Uterus (tissue), 4 donors: ENCODE measurements around the gene RANBP10. TPM values are rescaled to one million over a fixed set of nuclear protein-coding genes. Genes with fewer than 3 reads are reported as not detected.

Experiments used
- DNase-seq, 2 donors: peaks; one replicate each; pipeline ENCODE4 v3.0.0-alpha.2; 2019 to 2020
- H3K27ac ChIP-seq, 2 donors: fragments of 200-600 bp; sonication (generic); 1 replicate in 1 of 2; 2 replicates in 1 of 2; pipeline ENCODE4 v1.5.1; 2016 to 2018
- H3K27me3 ChIP-seq, 2 donors: fragments of 200-600 bp; sonication (generic); one replicate each; pipeline ENCODE4 v1.5.1; 2018 to 2019; ENCODE audit warnings: control low read depth in 1 of 2
- H3K36me3 ChIP-seq, 2 donors: fragments of 200-600 bp; sonication (generic); one replicate each; pipeline ENCODE4 v1.5.1; 2019; ENCODE audit warnings: control low read depth in 1 of 2
- H3K4me1 ChIP-seq, 2 donors: fragments of 200-600 bp; sonication (generic); one replicate each; pipeline ENCODE4 v1.5.1; 2018 to 2019; ENCODE audit warnings: control low read depth in 1 of 2
- H3K4me3 ChIP-seq, 2 donors: fragments of 200-600 bp; sonication (generic); 1 replicate in 1 of 2; 2 replicates in 1 of 2; pipeline ENCODE4 v1.5.1; 2018 to 2019; ENCODE audit warnings: mild to moderate bottlenecking in 1 of 2
- H3K9me3 ChIP-seq, 2 donors: fragments of 200-600 bp; sonication (generic); one replicate each; pipeline ENCODE4 v1.5.1; 2019; ENCODE audit warnings: control low read depth in 1 of 2
- POLR2A ChIP-seq, 2 donors: fragments of 450-650 bp; IDR thresholded peaks; one replicate each; pipeline ENCODE4 v1.6.1; 2016; ENCODE audit warnings: antibody characterized with exemption in 2 of 2, mild to moderate bottlenecking in 1 of 2, moderate library complexity in 1 of 2
- intact Hi-C: fragments of 100-400 bp; cut with DNase I; formaldehyde crosslinking; loops from one replicate; pipeline ENCODE4 v1.15.1; 2023; ENCODE audit warnings: low total_unique reads
- total RNA-seq, 4 donors: library from RNA; depleted of rRNA in 3 of 4; stranded (reverse); fragments of >200 nt in 3 of 4; gene quantifications; one replicate each; pipeline versions ENCODE4 v1.1.0 to v1.2.4, GENCODE V29; 2014 to 2023
- TF ChIP-seq, protein P1 (sequence below), 4 experiments: fragments of 200-600 bp in 2 of 4; fragments of 450-650 bp in 2 of 4; sonication (generic) in 2 of 4; IDR thresholded peaks; one replicate each; pipeline ENCODE4 v1.5.1; 2016 to 2019; ENCODE audit warnings: antibody characterized with exemption in 4 of 4, mild to moderate bottlenecking in 2 of 4, moderate library complexity in 1 of 4
- donor health status: DM: yes; HTN: yes; CAD: no.

The RANBP10 gene
- total RNA-seq, 4 donors from 2014 or later, result 4.9 to 22.7 (median 8.5) TPM

DNA sequence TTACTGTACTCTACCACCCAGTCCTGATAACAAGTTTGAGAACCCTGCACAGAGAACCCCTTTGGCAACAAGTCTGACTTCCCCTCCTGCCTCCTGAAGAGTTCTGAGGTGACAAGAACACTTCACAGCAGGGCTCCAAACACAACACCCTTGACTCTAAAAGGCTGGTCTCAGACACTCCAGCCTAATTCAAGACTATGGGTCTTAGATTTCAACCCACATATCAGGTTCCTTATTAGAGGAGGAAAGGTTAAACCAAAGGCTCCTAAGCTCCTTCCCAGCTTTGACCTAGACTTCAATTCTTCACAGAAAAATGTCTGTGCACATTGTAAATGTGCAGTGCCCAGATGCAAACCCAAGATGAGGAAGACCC is 23.0 kb downstream of the RANBP10 start:
- H3K36me3 ChIP-seq, result no peaks in the 10 kb centered on the region
- H3K9me3 ChIP-seq, result no peaks in the 10 kb centered on the region
- H3K4me1 ChIP-seq, result no peaks in the 10 kb centered on the region
- DNase-seq, result no peak
- intact Hi-C loops, result no loop called here
- TF ChIP-seq POLR2A (IDR thresholded peaks at IDR 0.05), result no peak
- TF ChIP-seq, protein P1, sequence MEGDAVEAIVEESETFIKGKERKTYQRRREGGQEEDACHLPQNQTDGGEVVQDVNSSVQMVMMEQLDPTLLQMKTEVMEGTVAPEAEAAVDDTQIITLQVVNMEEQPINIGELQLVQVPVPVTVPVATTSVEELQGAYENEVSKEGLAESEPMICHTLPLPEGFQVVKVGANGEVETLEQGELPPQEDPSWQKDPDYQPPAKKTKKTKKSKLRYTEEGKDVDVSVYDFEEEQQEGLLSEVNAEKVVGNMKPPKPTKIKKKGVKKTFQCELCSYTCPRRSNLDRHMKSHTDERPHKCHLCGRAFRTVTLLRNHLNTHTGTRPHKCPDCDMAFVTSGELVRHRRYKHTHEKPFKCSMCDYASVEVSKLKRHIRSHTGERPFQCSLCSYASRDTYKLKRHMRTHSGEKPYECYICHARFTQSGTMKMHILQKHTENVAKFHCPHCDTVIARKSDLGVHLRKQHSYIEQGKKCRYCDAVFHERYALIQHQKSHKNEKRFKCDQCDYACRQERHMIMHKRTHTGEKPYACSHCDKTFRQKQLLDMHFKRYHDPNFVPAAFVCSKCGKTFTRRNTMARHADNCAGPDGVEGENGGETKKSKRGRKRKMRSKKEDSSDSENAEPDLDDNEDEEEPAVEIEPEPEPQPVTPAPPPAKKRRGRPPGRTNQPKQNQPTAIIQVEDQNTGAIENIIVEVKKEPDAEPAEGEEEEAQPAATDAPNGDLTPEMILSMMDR (IDR thresholded peaks at IDR 0.05), result no peak
- H3K27me3 ChIP-seq, result no peaks in the 10 kb centered on the region
- H3K27ac ChIP-seq, result no peak overlapping the region
- H3K4me3 ChIP-seq, result no peak overlapping the region

DNA sequence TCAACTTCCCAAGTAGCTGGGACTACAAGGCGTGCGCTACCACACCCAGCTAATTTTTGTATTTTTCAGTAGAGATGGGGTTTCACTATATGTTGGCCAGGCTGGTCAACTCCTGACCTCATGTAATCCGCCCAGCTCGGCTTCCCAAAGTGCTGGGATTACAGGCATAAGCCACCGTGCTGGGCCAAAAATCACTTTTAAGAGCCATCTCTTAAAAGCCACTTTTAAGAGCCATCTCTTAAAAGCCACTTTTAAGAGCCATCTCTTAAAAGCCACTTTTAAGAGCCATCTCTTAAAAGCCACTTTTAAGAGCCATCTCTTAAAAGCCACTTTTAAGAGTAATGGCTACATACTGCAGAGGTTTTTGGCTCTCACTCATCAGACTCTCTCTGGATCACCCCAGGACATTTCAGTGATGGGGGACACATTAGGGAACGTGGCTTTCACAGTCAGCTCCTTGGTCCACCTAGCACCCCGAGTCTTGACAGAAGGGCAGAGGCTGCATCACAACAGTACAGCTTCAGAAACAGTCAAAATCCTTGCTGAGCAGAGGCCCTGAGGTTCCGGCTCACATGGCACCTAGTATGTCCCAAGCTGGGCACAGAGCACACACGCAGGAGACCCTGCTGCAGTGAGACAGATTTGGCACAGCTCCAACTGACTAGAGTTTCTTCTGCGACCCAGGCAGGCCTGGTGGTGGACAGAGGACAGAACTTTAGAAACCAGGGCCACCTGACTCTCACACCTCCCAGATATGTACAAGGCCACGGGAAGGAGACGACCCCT is 23.6 kb downstream of the RANBP10 start:
- H3K27ac ChIP-seq, result no peak overlapping the region
- H3K9me3 ChIP-seq, result no peaks in the 10 kb centered on the region
- H3K4me1 ChIP-seq, result no peaks in the 10 kb centered on the region
- intact Hi-C loops, result no loop called here
- no peak for TF ChIP-seq POLR2A (IDR thresholded peaks at IDR 0.05)
- TF ChIP-seq, protein P1 (IDR thresholded peaks at IDR 0.05), result no peak
- H3K27me3 ChIP-seq, result no peaks in the 10 kb centered on the region
- no peak overlapping the region for H3K4me3 ChIP-seq
- no peak for DNase-seq
- H3K36me3 ChIP-seq, result no peaks in the 10 kb centered on the region

DNA sequence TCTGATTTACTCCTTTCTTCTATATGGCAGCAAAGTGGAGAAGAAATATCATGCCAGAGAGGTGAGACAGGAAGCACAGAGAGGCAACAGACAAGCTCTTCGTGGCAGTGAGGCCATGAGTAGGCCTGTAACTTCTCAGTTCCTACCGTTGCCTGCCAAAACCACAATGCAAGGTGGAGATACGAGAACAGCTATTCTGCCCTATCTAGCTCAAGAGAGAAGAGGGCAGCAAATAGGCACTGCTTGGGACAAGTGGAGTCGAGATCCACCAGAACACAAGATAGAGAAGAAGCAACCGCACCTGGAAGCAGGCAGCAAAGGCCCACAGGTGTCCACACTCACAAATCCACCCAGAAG is 24.8 kb downstream of the RANBP10 start:
- Histone ChIP-seq H3K27ac (no peak overlapping the region), H3K27me3 (no peaks in the 10 kb centered on the region), H3K9me3 (no peaks in the 10 kb centered on the region), H3K4me3 (no peak overlapping the region), H3K4me1 (no peaks in the 10 kb centered on the region), H3K36me3 (no peaks in the 10 kb centered on the region)
- TF ChIP-seq, protein P1 (IDR thresholded peaks at IDR 0.05), result no peak
- no peak for TF ChIP-seq POLR2A (IDR thresholded peaks at IDR 0.05)
- DNase-seq, result no peak
- intact Hi-C loops, result no loop called here

DNA sequence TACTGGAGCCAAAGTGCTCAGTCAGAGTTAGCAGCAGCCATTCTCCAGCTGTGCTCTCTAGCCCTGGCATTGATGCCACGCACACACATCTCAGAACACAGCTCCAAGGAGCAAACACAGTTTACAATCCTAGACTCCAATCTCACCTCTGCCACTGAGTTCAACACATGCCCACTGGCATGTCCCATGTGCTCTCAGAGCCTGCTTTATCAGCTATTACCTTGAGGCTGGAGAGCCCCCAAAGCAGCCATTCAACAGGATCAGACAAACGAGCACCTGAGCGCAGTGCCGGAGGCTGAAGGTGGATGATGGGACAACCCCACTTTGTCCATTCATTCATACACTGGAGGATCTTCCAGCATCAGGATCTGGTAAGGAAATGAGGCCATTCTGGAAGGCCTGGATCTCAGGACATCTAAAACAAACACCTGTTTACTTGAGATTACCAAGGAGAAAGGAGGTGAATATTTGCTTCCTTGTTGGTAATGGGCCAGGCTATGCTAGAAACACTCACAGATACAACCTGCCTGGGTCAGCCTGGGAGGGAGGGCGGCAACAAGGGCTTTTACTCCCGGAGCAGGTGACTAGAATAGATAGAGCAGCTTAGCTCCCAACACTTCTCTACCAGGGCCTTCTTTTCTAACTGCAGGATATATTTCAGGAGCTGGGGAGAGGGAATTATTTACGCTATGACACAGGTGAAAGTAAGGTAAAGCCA is 25.4 kb downstream of the RANBP10 start:
- DNase-seq, result no peak
- Histone ChIP-seq H3K36me3 (no peaks in the 10 kb centered on the region), H3K4me1 (no peaks in the 10 kb centered on the region), H3K4me3 (no peak overlapping the region), H3K27ac (no peak overlapping the region), H3K9me3 (no peaks in the 10 kb centered on the region), H3K27me3 (no peaks in the 10 kb centered on the region)
- TF ChIP-seq POLR2A (IDR thresholded peaks at IDR 0.05), result no peak
- TF ChIP-seq, protein P1 (IDR thresholded peaks at IDR 0.05), result no peak
- intact Hi-C loops, result no loop called here

DNA sequence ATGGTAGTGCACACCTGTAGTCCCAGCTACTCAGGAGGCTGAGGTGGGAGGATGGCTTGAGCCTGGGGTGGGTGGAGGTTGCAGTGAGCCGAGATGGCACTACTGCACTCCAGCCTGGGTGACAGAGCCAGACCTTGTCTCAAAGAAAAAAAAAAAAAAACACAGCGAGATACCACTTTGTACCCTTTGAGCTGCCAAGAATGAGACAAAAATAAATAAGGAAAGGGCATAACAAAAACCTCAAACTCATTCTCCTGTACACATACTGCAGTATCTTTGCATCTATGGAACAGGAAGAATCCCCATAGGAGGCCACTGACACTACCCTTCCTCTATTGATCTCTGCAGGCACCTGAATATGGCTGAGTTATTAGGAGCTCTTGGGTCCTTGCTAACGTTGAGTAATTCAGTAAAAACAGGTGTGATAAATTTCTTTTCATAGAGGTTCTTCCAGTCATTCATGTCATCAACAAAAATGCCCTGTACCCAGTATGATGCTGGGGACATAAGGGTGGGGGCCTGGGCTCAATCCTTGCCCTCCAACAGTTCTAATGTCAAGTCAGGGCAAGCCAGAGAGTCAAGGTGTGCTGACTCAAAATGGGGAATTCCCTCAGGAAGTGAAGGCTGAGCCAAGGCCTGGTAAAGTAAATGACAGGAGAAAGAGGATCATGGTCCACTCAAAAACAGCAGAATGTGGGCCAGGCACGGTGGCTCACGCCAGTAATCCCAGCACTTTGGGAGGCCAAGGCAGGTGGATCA is 26.9 kb downstream of the RANBP10 start:
- intact Hi-C loops, result no loop called here
- H3K36me3 ChIP-seq, result no peaks in the 10 kb centered on the region
- H3K4me3 ChIP-seq, result no peak overlapping the region
- DNase-seq, result no peak
- no peaks in the 10 kb centered on the region for H3K27me3 ChIP-seq
- H3K9me3 ChIP-seq, result no peaks in the 10 kb centered on the region
- no peak overlapping the region for H3K27ac ChIP-seq
- TF ChIP-seq POLR2A (IDR thresholded peaks at IDR 0.05), result no peak
- TF ChIP-seq, protein P1 (IDR thresholded peaks at IDR 0.05), result no peak
- no peaks in the 10 kb centered on the region for H3K4me1 ChIP-seq
